ENCODE data around the gene AGPAT2.
A peak's percentile ranks its signal among the peaks of the same experiment; 100 is the strongest.

The AGPAT2 gene

GRCh38 chr9:136724772-136725171, 37.5 kb upstream of the AGPAT2 start:
- no peak for DNase-seq (ENCODE audit: extremely low read depth, low read depth)
- TF ChIP-seq, protein P1, sequence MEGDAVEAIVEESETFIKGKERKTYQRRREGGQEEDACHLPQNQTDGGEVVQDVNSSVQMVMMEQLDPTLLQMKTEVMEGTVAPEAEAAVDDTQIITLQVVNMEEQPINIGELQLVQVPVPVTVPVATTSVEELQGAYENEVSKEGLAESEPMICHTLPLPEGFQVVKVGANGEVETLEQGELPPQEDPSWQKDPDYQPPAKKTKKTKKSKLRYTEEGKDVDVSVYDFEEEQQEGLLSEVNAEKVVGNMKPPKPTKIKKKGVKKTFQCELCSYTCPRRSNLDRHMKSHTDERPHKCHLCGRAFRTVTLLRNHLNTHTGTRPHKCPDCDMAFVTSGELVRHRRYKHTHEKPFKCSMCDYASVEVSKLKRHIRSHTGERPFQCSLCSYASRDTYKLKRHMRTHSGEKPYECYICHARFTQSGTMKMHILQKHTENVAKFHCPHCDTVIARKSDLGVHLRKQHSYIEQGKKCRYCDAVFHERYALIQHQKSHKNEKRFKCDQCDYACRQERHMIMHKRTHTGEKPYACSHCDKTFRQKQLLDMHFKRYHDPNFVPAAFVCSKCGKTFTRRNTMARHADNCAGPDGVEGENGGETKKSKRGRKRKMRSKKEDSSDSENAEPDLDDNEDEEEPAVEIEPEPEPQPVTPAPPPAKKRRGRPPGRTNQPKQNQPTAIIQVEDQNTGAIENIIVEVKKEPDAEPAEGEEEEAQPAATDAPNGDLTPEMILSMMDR (IDR thresholded peaks at IDR 0.05; ENCODE audit: low read depth, low read length, missing control alignments): no peak
- peak overlapping the region; percentile 97 for H3K4me3 ChIP-seq (replicated peaks; ENCODE audit: low read depth, low read length)

GRCh38 chr9:136723989-136724388, 36.7 kb upstream of the AGPAT2 start:
- DNase-seq (ENCODE audit: extremely low read depth, low read depth): no peak
- TF ChIP-seq, protein P1 (IDR thresholded peaks at IDR 0.05; ENCODE audit: low read depth, low read length, missing control alignments): no peak
- no peak overlapping the region for H3K4me3 ChIP-seq (replicated peaks; ENCODE audit: low read depth, low read length)

DNA sequence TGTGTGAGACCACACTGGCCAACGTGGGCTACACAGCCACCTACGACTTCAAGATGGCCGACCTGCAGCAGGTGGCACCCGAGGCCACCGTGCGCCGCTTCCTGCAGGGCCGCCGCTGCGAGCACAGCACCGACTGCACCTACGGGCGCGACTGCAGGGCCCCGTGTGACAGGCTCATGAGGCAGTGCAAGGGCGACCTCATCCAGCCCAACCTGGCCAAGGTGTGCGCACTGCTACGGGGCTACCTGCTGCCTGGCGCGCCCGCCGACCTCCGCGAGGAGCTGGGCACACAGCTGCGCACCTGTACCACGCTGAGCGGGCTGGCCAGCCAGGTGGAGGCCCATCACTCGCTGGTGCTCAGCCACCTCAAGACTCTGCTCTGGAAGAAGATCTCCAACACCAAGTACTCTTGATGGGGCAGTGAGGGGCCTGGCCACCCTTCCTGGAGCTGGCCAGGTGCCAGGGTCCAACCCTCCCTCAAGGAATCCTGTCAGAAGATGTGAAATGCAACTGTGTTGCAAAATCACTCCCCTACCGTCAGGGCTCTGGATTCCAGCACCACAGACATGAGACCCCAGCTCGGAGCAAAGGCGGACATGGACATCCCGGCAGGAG, 36.2 kb upstream of the AGPAT2 start:
- TF ChIP-seq, protein P1 (IDR thresholded peaks at IDR 0.05; ENCODE audit: low read depth, low read length, missing control alignments): no peak
- no peak for DNase-seq (ENCODE audit: extremely low read depth, low read depth)
- H3K4me3 ChIP-seq (replicated peaks; ENCODE audit: low read depth, low read length): no peak overlapping the region

- DNase-seq (ENCODE audit: extremely low read depth, low read depth): no peak
- H3K4me3 ChIP-seq (replicated peaks; ENCODE audit: low read depth, low read length): no peak overlapping the region
- TF ChIP-seq, protein P1 (IDR thresholded peaks at IDR 0.05; ENCODE audit: low read depth, low read length, missing control alignments): no peak
Measured at GRCh38 chr9:136722969-136723356, 35.7 kb upstream of the AGPAT2 start.

DNA sequence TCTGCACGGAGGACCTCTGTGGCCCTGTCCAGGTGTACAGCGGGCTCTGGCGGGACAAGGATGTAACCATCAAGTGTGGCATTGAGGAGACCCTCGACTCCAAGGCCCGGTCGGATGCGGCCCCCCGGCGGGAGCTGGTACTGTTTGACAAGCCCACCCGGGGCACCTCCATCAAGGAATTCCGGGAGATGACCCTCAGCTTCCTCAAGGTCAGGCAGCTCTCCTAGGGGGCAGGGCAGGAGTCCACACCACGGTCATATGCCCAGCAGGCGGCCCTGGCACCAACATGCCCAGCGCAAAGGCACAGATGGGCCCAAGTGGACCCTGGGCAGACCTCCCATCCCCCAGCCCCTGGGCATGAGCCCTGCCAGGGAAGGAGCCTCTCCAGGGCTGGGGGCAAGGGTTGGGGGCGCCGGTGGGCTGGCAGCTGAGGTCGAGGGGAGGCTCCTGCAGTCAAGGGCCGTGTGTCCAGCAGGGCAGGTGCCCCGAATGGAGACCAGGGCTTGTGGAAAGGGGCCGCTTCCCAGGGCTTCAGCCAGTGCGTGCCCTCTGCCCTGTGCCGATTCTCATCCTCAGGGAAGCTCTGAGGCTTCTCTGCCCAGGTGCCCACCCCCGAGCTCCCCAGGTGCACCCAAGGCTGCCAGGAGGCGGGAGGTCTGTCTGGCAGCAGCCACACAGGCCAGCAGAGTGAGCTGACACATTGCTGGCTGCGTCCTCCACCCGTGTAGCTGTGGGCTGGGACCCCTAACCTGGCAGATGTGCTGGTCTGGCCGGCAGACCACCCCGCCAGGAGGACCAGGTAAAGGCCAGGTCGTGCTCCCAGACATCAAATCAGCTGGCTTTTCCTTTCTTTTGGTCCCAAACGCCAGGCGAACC, 35.1 kb upstream of the AGPAT2 start:
- no peak for DNase-seq (ENCODE audit: extremely low read depth, low read depth)
- H3K4me3 ChIP-seq (replicated peaks; ENCODE audit: low read depth, low read length): no peak overlapping the region
- TF ChIP-seq, protein P1 (IDR thresholded peaks at IDR 0.05; ENCODE audit: low read depth, low read length, missing control alignments): no peak

- no peak for DNase-seq (ENCODE audit: extremely low read depth, low read depth)
- H3K4me3 ChIP-seq (replicated peaks; ENCODE audit: low read depth, low read length): no peak overlapping the region
- TF ChIP-seq, protein P1 (IDR thresholded peaks at IDR 0.05; ENCODE audit: low read depth, low read length, missing control alignments): no peak
Measured at GRCh38 chr9:136721339-136722092, 34.3 kb upstream of the AGPAT2 start.

All from HFF-Myc (cell line).